GM18870 (cell line): ENCODE measurements around the gene CEP43.

Experiments used
- ATAC-seq: cut with Tn5 transposase; IDR thresholded peaks from one replicate; pipeline ENCODE4 v1.9.1; 2021; ENCODE audit warnings: moderate library complexity; ENCODE audit not compliant: unreplicated experiment

Gene CEP43

GRCh38 chr6:166999145-166999883, at the start of gene CEP43:
TSS of gene CEP43 (plus strand) at chr6:166999397. CDS start at chr6:166999413, 16 bp downstream.
- peak; percentile 76 for ATAC-seq

- ATAC-seq = no peak
Observed at GRCh38 chr6:166949528-166950442, 49.4 kb upstream of the CEP43 start.

- peak; percentile 42 for ATAC-seq
Observed at GRCh38 chr6:166950443-166950821, 48.8 kb upstream of the CEP43 start.

- ATAC-seq = peak; percentile 96
Observed at GRCh38 chr6:166950892-166951669, 48.1 kb upstream of the CEP43 start.

- no peak for ATAC-seq
Observed at GRCh38 chr6:166951670-166952060, 47.5 kb upstream of the CEP43 start.

GRCh38 chr6:166952121-166952520, 47.1 kb upstream of the CEP43 start:
- ATAC-seq = no peak

GRCh38 chr6:166952567-166953486, 46.4 kb upstream of the CEP43 start:
- ATAC-seq = no peak

- no peak for ATAC-seq
Observed at GRCh38 chr6:166954118-166954713, 45.0 kb upstream of the CEP43 start.

- ATAC-seq = no peak
Observed at GRCh38 chr6:166955121-166955864, 43.9 kb upstream of the CEP43 start.

GRCh38 chr6:166955865-166956443, 43.2 kb upstream of the CEP43 start:
- peak; percentile 1 for ATAC-seq

- peak; percentile 42 for ATAC-seq
Observed at GRCh38 chr6:166956444-166957086, 42.6 kb upstream of the CEP43 start, which contains the start of gene RNASET2. TSS of gene RNASET2 (minus strand) at chr6:166956550. CDS start at chr6:166956182, 368 bp downstream.

- peak; percentile 31 for ATAC-seq
Observed at GRCh38 chr6:166957087-166957804, 42.0 kb upstream of the CEP43 start.

- ATAC-seq = no peak
Observed at GRCh38 chr6:166957805-166958076, 41.5 kb upstream of the CEP43 start.

- ATAC-seq = peak; percentile 23
Observed at GRCh38 chr6:166958926-166959861, 40.0 kb upstream of the CEP43 start.

GRCh38 chr6:166959911-166960608, 39.1 kb upstream of the CEP43 start:
- ATAC-seq = no peak

GRCh38 chr6:166960609-166960978, 38.6 kb upstream of the CEP43 start:
- ATAC-seq = no peak
